ENCODE results near the gene KLF15. TPM values are rescaled to one million over a fixed set of nuclear protein-coding genes. Genes with fewer than 3 reads are reported as not detected.

KLF15 gene
- total RNA-seq, 1 experiment from 2014 or later: 3.3 TPM

- Histone ChIP-seq H3K27me3 (ENCODE audit: insufficient read depth, low read length) (no peaks in the 10 kb centered on the region), H3K4me3 (replicated peaks in 1 of 2; ENCODE audit: low read depth in 1 of 2, low read length in 2 of 2) (no peak overlapping the region), H3K9me2 (ENCODE audit: insufficient read depth) (no peaks in the 10 kb centered on the region), H2AFZ (ENCODE audit: low read depth, low read length, poor library complexity, severe bottlenecking) (no peak overlapping the region), H3K79me2 (ENCODE audit: insufficient read depth, low read length) (no peaks in the 10 kb centered on the region), H3K4me1 (ENCODE audit: control insufficient read depth in 1 of 2, insufficient read depth in 2 of 2, low read length in 2 of 2) (no peaks in the 10 kb centered on the region), H3K9ac (ENCODE audit: low read length) (no peak overlapping the region), H3K27ac (ENCODE audit: low read depth, low read length) (no peak overlapping the region), H4K20me1 (ENCODE audit: insufficient read depth) (no peaks in the 10 kb centered on the region), H3K4me2 (ENCODE audit: low read length) (no peak overlapping the region), H3K9me3 (ENCODE audit: control insufficient read depth in 1 of 2, insufficient read depth in 1 of 2, low read depth in 1 of 2, low read length in 2 of 2) (no peaks in the 10 kb centered on the region), H3K36me3 (ENCODE audit: control insufficient read depth in 1 of 2, insufficient read depth in 2 of 2, low read length in 2 of 2) (no peaks in the 10 kb centered on the region)
- CTCF ChIA-PET: no interaction called here
- POLR2A ChIA-PET: no interaction called here
- ATAC-seq: no peak
- TF ChIP-seq RAD21 (IDR thresholded peaks at IDR 0.05; ENCODE audit: low read depth) (no peak), EGR1 (IDR thresholded peaks at IDR 0.05; ENCODE audit: low read depth) (no peak), SRF (IDR thresholded peaks at IDR 0.05; ENCODE audit: low read depth) (no peak)
- intact Hi-C loops (cut with micrococcal nuclease): no loop called here
- BruUV-seq (replicated peaks): no TSS peak
- RAD21 ChIA-PET (ENCODE audit: low non-redundant PET in 1 of 2, low total read pairs in 2 of 2, uncharacterized antibody in 2 of 2, unreplicated experiment in 2 of 2): no interaction called here
- no peak for DNase-seq (ENCODE audit: low read depth, low spot score)
Observed at GRCh38 chr3:126367316-126367805, 10.2 kb upstream of the KLF15 start.

- H3K4me2 ChIP-seq (ENCODE audit: low read length): no peak overlapping the region
- ChIA-PET RAD21 (ENCODE audit: low non-redundant PET in 1 of 2, low total read pairs in 2 of 2, uncharacterized antibody in 2 of 2, unreplicated experiment in 2 of 2) (interaction anchor here in 1 of 2 experiments (0.7 kb wide), 1 partner anchor 42 kb away, joined by 3 read pairs; no protein-coding TSS in a partner anchor), POLR2A (no interaction called here), CTCF (no interaction called here)
- TF ChIP-seq FOSL1 (IDR thresholded peaks at IDR 0.05; ENCODE audit: low read depth): no peak
- no peak for TF ChIP-seq POLR2A (IDR thresholded peaks at IDR 0.05; ENCODE audit: borderline replicate concordance, extremely low read depth, insufficient read depth, insufficient read length)
- TF ChIP-seq POLR2AphosphoS5 (IDR thresholded peaks at IDR 0.05; ENCODE audit: low read depth, low read length): no peak
- no peak for TF ChIP-seq ZFX (IDR thresholded peaks at IDR 0.05)
- TF ChIP-seq EGR1 (IDR thresholded peaks at IDR 0.05; ENCODE audit: low read depth): no peak
- TF ChIP-seq RAD21 (IDR thresholded peaks at IDR 0.05; ENCODE audit: low read depth): peak; percentile 49; the same call in 1 of the 2 replicates
- no peak for TF ChIP-seq TCF7L2 (IDR thresholded peaks at IDR 0.05; ENCODE audit: borderline replicate concordance, extremely low read depth, insufficient read depth, insufficient read length)
- no peaks in the 10 kb centered on the region for H3K9me3 ChIP-seq (ENCODE audit: control insufficient read depth in 1 of 2, insufficient read depth in 1 of 2, low read depth in 1 of 2, low read length in 2 of 2)
- intact Hi-C loops (cut with micrococcal nuclease): no loop called here
- no peaks in the 10 kb centered on the region for H3K36me3 ChIP-seq (ENCODE audit: control insufficient read depth in 1 of 2, insufficient read depth in 2 of 2, low read length in 2 of 2)
- H3K27ac ChIP-seq (ENCODE audit: low read depth, low read length): no peak overlapping the region
- no peak overlapping the region for H2AFZ ChIP-seq (ENCODE audit: low read depth, low read length, poor library complexity, severe bottlenecking)
- ATAC-seq (peak; percentile 32; the same call in 1 of the 2 replicates), DNase-seq (ENCODE audit: low read depth, low spot score) (no peak)
- no peaks in the 10 kb centered on the region for H3K9me2 ChIP-seq (ENCODE audit: insufficient read depth)
- no peaks in the 10 kb centered on the region for H3K79me2 ChIP-seq (ENCODE audit: insufficient read depth, low read length)
- H3K9ac ChIP-seq (ENCODE audit: low read length): no peak overlapping the region
- H3K27me3 ChIP-seq (ENCODE audit: insufficient read depth, low read length): no peaks in the 10 kb centered on the region
- H3K4me3 ChIP-seq (replicated peaks in 1 of 2; ENCODE audit: low read depth in 1 of 2, low read length in 2 of 2): no peak overlapping the region
- no peaks in the 10 kb centered on the region for H3K4me1 ChIP-seq (ENCODE audit: control insufficient read depth in 1 of 2, insufficient read depth in 2 of 2, low read length in 2 of 2)
- no TSS peak for BruUV-seq (replicated peaks)
- H4K20me1 ChIP-seq (ENCODE audit: insufficient read depth): no peaks in the 10 kb centered on the region
Observed at GRCh38 chr3:126365351-126366277, 8.4 kb upstream of the KLF15 start.

Measured in HCT116 (cell line).